Renal cortex interstitium (tissue), 15 donors: ENCODE results near the gene GEN1. TPM values are rescaled to one million over a fixed set of nuclear protein-coding genes. Genes with fewer than 3 reads are reported as not detected.

ENCODE experiments used
- DNase-seq, 11 donors: peaks; one replicate each; pipeline ENCODE4 v3.0.0-alpha.2; 2013; ENCODE audit warnings: low read depth in 9 of 11, low spot score in 4 of 11; ENCODE audit errors: extremely low read depth in 1 of 11
- long read RNA-seq, 16 experiments: transcript quantifications; one replicate each; lab custom pipeline, GENCODE V29; 2026
- polyA plus RNA-seq, 3 donors: library from polyadenylated mRNA; unstranded; fragments of 120-200 nt; gene quantifications; one replicate each; pipeline ENCODE4 v1.2.1, GENCODE V29; 2013; ENCODE audit not compliant: insufficient read length in 3 of 3

The GEN1 gene
- polyA plus RNA-seq: 10 to 100 TPM; 11.9 to 14.1 (median 12.0) TPM
- long read RNA-seq, donor 1, full-length matches to known transcripts: 2 of 2 reads
- long read RNA-seq, donor 1, partial matches to known transcripts: 0 of 2 reads
- long read RNA-seq, donor 1, other reads (novel, unspliced or antisense): 0 of 2 reads
- long read RNA-seq, donor 2: 0 reads
- long read RNA-seq, donor 3, full-length matches to known transcripts: 2 of 2 reads
- long read RNA-seq, donor 3, partial matches to known transcripts: 0 of 2 reads
- long read RNA-seq, donor 3, other reads (novel, unspliced or antisense): 0 of 2 reads
- long read RNA-seq, donor 4, partial matches to known transcripts: 0 of 3 reads
- long read RNA-seq, donor 4, other reads (novel, unspliced or antisense): 0 of 3 reads
- long read RNA-seq, donor 5: 0 reads
- long read RNA-seq, donor 6, transcript GEN1-208 (1 exons, 1,864 nt): major isoform, 5 of 6 reads
- long read RNA-seq, donor 6, partial matches to known transcripts: 0 of 6 reads
- long read RNA-seq, donor 6, other reads (novel, unspliced or antisense): 0 of 6 reads
- long read RNA-seq, donor 7, partial matches to known transcripts: 0 of 1 reads
- long read RNA-seq, donor 7, other reads (novel, unspliced or antisense): 0 of 1 reads
- long read RNA-seq, donor 8, full-length matches to known transcripts: 8 of 8 reads
- long read RNA-seq, donor 8, partial matches to known transcripts: 0 of 8 reads
- long read RNA-seq, donor 8, other reads (novel, unspliced or antisense): 0 of 8 reads
- long read RNA-seq, donor 9, partial matches to known transcripts: 0 of 3 reads
- long read RNA-seq, donor 9, other reads (novel, unspliced or antisense): 0 of 3 reads
- long read RNA-seq, donor 10, partial matches to known transcripts: 0 of 2 reads
- long read RNA-seq, donor 10, other reads (novel, unspliced or antisense): 0 of 2 reads
- long read RNA-seq, donor 11, full-length matches to known transcripts: 2 of 2 reads
- long read RNA-seq, donor 11, partial matches to known transcripts: 0 of 2 reads
- long read RNA-seq, donor 11, other reads (novel, unspliced or antisense): 0 of 2 reads
- long read RNA-seq, donor 12: 0 reads
- long read RNA-seq, donor 13, full-length matches to known transcripts: 2 of 2 reads
- long read RNA-seq, donor 13, partial matches to known transcripts: 0 of 2 reads
- long read RNA-seq, donor 13, other reads (novel, unspliced or antisense): 0 of 2 reads
- long read RNA-seq, donor 14, full-length matches to known transcripts: 4 of 4 reads
- long read RNA-seq, donor 14, partial matches to known transcripts: 0 of 4 reads
- long read RNA-seq, donor 14, other reads (novel, unspliced or antisense): 0 of 4 reads
- long read RNA-seq, donor 15, partial matches to known transcripts: 0 of 1 reads
- long read RNA-seq, donor 15, other reads (novel, unspliced or antisense): 0 of 1 reads
- long read RNA-seq, donor 16, full-length matches to known transcripts: 8 of 8 reads
- long read RNA-seq, donor 16, partial matches to known transcripts: 0 of 8 reads
- long read RNA-seq, donor 16, other reads (novel, unspliced or antisense): 0 of 8 reads

DNA sequence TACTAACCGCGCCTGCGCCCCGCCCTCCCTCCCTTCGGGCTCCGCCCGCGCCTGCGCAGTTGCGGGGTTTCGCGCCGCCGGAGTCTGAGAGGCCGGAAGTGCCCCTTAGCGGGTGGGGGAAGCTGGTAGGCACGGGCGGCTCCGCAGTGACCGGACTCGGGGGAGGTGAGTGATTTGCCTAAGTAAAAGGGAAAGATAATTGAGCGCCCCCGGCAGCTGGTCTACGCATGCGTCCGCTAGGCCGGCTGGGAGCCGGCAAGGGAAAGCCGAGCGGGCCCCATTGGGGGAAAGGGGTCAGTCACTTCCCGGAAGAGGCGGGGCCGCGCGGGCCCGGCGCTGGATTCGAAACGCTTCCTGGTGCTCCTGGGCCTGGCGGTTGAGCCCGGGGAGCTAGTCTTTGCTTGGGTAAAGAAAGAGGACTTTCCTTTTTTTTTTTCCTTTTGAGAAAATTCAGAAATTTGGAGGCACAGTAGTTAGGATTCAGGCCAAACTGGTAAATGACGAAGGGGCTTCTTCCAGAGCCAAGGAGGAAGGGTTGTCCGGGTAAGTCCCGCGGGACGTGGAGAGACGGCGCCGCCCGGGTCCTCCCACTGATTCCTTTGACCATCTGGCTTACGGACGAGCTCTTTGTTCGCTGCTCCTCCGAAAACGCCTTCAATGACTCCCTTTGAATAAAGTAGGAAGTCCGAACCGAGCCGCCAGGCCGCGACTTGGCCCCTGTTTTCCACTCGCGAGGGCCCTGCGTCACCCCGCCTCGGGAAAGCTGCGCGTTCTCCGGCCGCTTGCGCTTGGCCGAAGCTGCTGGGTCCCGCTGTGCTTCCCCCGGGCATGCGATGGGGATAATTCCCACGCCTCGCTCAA lies at the start of gene GEN1, which contains the start of gene SMC6:
GEN1 (plus strand) TSS at position 336 of the 861 bp plus-strand sequence. CDS start 5,806 bp downstream, outside the sequence.
SMC6 (minus strand) TSS at position 8 of the 861 bp plus-strand sequence. CDS start 7,864 bp downstream, outside the sequence.
- DNase-seq: peak; percentile 77 to 88 (median 84)

- no peak for DNase-seq
These were observed 47.1 kb upstream of the GEN1 start for GRCh38 chr2:17706845-17707244.

DNA sequence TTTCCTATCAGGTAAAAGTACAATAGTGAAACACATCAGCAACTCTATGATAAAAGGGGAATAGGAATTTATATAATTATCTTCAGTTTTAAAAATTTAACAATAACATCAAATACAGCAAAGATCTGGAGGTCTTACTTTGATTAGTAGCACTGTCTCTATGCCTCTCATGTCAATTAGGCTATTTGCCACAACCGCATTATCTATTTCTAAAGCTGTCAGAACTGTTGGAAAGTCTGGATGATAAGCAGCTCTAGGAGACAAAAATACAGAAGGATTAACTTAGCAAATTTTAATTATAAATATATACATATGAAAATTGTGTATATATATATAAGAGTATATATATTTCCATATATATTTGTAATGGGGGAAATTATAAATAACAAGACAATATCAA lies 45.4 kb upstream of the GEN1 start:
- no peak for DNase-seq

DNA sequence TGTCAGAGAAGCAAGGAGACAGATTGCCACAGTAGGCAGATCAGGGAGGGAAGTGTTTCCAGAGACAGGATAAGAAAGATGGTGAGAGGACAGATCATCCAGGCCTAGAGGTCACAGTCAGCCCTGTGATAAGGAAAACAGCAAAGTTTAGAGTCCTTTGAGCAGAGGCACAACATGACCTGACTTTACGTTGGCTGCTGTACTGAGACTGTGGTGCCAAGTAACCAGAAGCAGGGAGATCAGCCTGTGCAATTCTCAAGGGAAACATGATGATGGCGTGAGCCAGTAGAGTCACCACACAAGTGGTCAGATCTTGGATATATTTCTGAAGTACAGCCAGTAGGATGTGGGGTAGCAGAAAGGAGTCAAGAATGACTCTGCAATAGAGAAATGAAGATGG lies 44.0 kb upstream of the GEN1 start:
- DNase-seq: no peak

DNA sequence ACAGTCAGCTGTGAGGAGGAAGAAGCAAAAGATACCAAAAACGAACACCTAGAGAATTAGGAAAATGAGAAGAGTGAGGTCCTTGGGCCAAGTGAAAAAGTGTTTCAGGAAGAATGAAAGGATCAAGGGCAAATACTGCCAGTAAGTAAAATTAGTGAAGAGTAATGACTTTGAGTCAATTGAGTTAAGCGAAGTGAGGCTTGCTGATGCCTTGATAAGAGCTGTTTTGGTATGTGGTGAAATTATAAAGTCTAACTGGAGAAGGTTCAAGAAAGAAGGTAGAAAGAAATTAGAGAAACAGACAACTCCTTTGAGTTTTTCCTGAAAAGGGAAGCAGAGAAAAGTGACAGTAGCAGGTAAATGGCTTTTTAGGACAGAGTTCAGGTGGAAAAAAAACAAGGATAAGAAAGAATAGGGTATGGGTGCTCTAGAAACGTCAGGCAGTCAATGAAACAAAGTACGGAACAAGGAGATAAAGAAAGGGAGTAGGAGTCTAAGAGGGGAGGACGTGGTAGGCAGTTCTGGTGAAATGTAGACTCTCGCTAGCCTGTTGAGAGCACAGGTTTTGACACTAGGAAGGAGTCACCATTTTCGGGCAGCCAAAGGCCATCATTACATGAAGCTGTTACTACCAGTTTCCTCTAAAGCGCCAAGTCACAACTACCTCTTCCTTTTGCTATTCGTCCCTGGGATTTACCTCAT lies 43.2 kb upstream of the GEN1 start:
- DNase-seq: no peak

- DNase-seq: no peak
These were observed 40.6 kb upstream of the GEN1 start for GRCh38 chr2:17713291-17713690.

- DNase-seq: no peak
These were observed 36.3 kb upstream of the GEN1 start for GRCh38 chr2:17717666-17718065.

DNA sequence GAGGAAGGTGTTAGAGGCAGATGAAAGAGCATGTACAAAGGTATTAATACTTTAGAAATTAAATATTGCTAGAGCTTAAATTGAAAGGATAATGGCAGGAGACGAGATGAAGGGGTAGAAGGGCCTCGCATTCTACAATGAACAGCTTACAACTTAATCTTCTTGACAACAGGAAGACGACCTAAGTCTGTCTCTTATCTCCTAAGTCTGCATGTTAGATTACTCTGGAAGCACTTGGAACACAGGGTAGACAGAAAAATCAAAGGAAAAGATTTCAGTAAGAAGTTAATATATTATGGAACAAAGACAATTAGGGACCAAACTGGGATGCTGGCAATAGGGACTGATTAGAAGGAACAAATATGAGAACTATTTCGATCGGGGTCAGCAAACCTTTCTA lies 35.2 kb upstream of the GEN1 start:
- no peak for DNase-seq

DNA sequence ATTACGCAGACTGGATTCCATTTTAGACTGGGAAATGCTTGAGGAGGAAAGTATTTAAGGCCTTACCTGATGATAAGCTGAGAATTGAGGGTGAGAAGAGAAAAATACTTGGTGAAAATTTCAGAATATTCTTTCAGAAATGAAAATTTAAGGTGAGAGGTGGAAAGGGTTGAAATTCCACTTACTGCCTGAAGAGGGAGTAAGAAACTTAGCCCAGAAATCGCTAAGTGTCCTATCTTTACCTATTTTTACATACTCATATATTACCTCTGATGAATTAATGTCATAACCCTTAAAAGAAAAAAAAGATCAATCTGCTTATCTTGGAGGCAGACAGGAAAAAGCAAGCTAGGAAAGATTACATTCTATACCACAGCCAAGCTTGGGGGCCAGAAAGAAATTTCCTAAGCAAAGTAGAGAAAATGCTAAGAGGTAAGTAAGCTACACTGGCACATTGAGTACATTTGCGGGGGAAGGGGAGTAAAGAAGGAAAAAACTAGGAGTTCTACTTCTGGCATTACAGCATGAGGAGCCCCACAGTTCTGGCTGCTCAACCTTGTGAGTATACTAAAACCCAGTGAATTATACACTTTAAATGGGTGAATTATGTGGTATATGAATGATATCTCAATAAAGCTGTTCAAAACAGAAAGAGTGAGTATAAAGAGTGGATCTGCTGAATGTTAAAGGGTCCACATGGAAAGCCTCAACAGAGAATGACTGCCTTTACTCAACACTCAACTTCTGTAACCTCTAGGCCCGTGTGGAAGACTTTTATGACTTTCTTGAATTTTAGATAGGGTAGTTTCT lies 34.2 kb upstream of the GEN1 start:
- peak in 2 of 11 donors; percentile 1 to 3 for DNase-seq

DNA sequence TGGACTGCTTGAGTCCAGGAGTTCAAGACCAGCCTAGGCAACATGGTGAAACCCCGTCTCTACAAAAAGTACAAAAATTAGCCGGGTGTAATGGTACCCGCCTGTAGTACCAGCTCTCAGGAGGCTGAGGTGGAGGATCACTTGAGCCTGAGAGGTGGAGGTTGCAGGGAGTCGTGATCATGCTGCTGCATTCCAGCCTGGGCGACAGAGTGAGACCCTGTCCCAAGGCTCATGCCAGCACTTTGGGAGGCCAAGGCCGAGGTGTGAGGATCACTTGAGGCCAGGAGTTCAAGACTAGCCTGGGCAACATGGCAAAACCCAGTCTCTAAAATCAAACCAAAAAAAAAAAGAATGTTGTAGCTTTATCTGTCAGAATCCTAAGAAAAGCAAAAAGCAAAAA lies 25.7 kb upstream of the GEN1 start:
- no peak for DNase-seq

DNA sequence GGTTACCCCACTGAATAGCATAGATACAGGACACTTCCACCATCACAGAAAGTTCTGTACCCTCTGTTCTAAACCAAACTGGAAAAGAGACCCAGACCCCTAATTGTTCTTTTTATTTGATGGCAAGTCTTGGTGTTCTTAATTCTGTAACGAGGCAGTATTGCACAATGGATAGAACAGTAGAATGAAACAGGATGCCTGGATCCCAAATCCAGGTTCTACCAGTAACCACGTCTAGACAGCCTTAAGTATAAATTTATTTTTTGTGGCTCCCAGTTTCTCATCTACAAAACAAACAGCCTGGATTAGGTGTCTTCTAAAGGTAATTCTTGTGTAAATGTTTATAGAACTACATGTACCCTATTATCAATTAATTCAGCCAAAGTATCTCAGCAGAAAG lies 24.1 kb upstream of the GEN1 start:
- DNase-seq: no peak

DNA sequence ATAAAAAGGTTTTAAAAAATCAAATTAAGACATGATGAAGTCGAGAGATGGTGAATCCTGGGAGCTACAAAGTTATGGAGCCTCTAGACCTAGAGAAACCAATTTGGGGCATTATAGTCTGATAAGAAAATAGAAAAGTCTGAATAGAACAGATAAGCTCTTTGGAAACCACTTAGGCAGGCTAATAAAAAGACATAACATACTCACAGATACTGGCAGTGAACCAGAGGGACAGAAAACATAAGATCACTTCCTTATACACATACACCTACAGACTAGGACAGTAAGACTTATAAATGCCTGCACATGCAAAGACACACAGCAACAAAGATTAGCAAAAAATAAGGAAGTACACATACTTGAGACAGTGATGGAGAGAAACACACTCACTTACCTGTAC lies 20.3 kb upstream of the GEN1 start:
- no peak for DNase-seq

DNA sequence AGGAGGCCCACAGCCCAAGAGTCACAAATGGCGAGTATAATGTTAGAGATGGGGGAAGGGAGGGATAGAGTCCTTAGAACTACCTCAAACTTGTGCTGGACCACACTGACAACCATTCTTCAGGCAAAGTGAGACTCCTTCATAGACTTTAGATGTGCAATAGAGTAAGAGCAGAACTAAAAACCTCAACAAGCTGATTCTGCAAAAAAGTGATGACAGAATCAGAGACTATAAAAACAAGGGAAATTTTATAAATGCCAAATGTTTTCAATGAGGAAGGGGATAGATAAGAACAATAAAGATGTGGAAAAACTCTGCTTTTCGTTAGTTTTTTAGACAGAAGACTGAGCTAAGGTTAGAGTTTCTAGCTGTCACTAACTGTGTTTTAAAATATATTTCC lies 18.1 kb upstream of the GEN1 start:
- DNase-seq: no peak

DNA sequence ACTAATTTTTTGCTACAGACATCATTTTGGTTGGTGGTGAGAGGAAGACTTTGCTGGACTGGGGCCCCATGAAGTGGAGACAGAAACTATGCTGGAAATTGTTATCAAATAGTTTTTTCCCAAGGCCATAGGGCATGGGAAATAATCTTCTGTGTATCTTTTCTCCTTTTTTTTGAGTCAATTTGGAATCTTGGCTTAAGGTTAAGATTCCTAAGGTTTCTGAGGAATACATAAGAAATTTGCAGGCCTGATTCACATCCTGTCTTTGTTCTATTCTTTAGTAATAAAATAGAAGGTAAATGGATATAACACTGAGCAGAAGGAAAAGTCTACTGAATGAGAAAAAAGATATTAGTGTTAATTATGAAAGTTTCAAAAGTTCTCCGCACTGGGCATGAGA lies 16.9 kb upstream of the GEN1 start:
- DNase-seq: no peak

DNA sequence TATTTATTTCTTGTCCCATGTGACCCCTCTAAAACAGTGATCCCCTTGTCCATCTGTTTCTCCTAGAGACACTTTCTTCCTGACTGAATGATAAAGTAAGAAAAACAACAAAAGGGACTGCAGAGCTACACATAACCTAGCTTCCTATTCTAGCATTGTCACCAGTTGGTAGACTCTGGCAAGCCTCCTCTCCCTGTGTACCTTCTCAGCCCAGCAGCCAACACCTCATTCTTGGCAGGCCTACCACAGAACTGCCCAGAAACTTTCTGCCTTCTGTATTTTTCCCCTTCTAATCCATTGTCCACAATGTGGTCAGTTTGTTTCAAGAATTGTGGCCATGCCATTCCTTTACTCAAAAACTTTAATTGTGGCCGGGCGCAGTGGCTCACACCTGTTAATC lies 13.7 kb upstream of the GEN1 start:
- no peak for DNase-seq

DNA sequence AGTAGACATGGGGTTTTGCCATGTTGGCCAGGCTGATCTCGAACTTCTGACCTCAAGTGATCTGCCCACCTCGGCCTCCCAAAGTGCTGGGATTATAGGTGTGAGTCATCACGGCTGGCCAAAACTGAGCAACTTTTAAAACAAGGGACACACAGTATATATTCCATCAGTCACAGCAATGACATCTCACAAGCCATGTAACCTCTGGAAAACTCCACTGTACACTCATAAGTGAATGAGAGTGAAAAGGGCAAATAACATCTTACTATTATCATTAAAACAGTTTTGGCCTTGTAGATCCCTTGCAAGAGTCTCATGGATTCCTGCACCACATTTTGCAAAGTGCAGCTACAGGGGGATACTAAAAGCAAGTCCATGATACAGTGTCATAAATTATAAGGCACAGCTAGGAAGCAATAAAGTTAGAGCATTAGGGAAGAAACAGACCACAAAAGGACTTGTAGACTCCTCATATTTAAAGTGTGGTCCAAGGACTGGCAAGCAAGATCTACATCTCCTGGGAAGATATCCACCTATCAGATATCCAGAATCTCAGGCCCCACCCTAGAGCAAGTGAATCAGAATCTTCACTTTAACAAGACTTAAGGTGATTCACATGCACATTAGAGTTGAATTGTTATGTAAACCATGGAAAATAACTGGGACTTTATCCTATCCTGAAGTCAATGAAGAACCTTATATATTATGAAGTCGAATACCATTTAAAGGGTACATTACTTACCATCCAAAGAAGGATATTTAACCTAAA lies 6.1 kb upstream of the GEN1 start:
- no peak for DNase-seq
